GM18505 (cell line): Measurements from ENCODE around the gene ONECUT3.
"Not testable (repeated sequence)": the region's sequence is repeated elsewhere in the genome, so short reads cannot be mapped to it uniquely, and the experiment has no call there.

Experiments used
- ATAC-seq: cut with Tn5 transposase; IDR thresholded peaks from one replicate; pipeline ENCODE4 v1.9.1; 2021; ENCODE audit not compliant: unreplicated experiment
- POLR2A ChIP-seq: IDR thresholded peaks from 4 replicates; pipeline ENCODE4 v1.6.1; 2011; ENCODE audit warnings: borderline replicate concordance; ENCODE audit not compliant: insufficient read depth, insufficient read length; ENCODE audit errors: extremely low read depth

ONECUT3 gene

DNA sequence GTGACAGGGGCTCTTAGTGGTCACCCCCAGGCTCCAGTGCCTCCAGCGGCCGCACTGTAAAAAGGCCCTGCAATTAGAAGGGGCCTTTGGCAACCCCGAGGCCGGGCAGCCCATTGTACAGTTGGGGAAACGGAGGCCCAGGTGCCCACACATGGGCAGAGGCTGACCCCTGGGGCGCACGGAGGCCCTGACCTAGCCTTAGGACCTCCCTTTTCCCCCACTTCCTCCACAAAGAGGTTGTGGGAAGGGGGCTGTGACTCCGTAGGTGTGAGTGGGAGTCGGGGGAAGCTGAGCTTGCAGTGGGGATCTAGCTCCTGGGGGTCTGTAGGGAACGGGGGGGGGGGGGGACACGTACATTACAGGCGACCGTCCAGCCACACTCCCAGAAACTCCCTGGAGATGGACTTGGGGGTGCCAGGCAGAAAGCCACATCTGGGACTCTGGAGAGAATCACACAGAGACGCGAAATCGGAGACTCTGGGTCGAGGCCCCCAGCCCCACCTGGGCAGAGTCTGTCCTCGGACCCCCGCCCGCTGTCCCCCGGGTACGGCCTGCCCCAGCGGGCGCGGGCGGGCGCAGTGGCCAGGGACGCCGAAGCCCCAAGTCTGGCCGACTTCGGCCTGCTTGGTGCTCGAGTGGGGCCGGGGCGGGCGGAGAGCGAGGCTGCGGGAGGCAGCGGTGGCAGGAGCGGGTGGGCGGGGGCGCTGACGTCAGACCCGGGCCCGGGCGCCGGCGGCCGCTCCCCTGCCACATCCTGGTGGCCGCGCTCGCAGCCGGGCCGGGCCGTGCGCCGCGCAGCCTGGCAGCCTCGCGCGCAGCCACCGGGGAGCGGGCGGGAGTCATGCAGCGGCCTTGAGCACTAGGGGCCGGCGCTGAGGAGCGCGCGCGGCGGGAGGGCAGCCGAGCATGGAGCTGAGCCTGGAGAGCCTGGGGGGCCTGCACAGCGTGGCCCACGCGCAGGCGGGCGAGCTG lies at the start of gene ONECUT3:
ONECUT3 (plus strand) TSS at position 750 of the 972 bp plus-strand sequence; CDS start at position 907, 157 bp downstream.
- no peak for TF ChIP-seq POLR2A
- ATAC-seq = no peak

DNA sequence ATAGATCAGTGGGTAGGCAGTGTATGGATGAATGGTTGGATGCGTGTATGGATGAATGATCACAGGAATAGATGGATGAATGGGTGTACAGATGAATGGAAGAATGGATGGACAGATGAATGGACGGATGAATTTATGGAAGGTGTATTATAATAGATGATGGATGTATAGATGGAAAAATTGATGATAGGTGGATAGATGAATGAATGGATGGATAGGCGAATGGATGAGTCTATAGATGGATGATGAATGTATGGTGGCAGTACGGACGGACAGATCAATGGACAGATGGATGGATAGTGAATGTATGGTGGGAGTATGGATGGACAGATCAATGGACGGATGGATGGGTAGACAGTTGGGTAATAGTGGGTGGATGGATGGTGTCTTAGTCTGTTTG lies 49.0 kb upstream of the ONECUT3 start:
- no peak for TF ChIP-seq POLR2A
- no peak for ATAC-seq

DNA sequence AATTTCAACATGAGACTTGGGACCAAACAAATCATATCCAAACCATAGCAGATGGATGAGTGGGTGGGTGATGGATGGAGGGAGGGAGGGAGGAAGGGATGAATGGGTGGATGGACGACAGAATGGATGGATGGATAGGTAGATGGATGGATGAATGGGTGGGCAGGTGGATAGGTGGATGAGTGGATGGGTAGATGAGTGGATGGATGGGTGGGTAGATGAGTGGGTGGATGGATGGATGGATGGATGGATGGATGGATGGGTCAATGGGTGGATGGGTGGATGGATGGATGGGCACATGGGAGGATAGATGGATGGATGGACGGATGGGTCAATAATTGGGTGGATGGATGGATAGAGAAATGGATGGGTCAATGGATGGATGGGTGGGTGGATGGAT lies 47.9 kb upstream of the ONECUT3 start:
- ATAC-seq = no peak
- no peak for TF ChIP-seq POLR2A

DNA sequence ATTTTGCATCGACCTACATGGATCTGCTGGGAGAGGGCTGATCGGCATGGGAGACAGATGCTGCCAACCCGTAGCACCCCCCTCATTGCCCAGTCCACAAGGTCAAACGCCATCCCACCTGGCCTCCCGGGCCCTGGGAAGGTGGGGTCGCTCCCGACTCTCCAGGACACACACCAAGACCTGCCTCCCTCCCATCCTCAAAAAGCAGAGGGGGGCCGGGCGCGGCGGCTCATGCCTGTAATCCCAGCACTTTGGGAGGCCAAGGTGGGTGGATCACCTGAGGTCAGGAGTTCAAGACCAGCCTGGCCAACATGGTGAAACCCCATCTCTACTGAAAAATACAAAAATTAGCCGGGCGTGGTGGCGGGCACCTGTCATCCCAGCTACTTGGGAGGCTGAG lies 46.7 kb upstream of the ONECUT3 start:
- ATAC-seq = not testable (repeated sequence)

DNA sequence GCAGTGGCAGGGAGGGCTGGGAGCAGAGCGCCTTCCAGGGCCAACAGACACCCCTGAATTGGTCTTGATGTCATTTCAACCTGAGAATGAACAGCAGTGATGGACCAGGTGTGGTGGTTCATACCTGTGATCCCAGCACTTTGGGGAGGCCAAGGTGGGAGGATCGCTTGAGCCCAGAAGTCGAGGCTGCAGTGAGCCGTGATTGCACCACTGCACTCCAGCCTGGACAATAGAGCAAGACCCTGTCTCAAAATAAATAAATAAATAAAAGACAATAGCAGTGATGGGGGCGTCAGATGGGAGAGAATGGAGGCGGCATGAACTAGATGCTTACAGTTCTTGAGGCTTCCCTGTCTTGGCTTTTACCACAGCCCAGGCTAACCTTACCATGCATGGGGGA lies 46.1 kb upstream of the ONECUT3 start:
- no peak for TF ChIP-seq POLR2A
- ATAC-seq = no peak

DNA sequence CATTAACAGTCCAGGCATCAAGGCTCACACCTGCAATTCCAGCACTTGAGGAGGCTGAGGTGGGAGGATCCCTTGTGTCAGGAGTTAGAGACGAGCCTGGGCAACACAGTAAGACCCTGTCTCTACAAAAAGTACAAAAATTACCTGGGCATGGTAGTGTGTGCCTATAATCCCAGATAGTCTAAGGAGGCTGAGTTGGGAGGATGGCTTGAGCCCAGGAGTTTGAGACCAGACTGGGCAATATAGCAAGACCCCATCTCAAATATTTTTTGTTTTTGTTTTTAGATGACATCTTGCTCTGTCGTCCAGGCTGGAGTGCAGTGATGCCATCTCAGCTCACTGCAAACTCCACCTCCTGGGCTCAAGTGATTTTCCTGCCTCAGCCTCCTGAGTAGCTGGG lies 40.1 kb upstream of the ONECUT3 start:
- no peak for ATAC-seq
- no peak for TF ChIP-seq POLR2A

DNA sequence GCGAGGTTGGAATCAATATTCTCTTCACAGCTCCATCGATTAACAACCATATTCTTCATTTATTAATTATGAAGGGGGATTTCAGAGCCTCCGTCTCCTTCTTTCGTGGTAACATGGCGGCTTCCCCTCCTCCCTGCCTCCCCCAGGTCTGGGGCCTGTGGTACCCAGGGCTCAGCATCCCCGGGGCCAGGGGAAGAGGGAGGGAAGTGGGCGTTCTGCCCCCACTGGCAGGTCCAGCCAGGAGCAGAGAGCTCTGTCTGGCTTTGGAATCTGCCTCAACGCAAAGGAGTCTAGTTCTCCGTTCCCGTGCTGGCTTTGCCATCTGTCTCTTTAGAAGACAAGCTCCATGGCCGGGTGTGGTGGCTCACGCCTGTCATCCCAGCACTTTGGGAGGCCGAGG lies 37.8 kb upstream of the ONECUT3 start:
- ATAC-seq = no peak
- TF ChIP-seq POLR2A = no peak

DNA sequence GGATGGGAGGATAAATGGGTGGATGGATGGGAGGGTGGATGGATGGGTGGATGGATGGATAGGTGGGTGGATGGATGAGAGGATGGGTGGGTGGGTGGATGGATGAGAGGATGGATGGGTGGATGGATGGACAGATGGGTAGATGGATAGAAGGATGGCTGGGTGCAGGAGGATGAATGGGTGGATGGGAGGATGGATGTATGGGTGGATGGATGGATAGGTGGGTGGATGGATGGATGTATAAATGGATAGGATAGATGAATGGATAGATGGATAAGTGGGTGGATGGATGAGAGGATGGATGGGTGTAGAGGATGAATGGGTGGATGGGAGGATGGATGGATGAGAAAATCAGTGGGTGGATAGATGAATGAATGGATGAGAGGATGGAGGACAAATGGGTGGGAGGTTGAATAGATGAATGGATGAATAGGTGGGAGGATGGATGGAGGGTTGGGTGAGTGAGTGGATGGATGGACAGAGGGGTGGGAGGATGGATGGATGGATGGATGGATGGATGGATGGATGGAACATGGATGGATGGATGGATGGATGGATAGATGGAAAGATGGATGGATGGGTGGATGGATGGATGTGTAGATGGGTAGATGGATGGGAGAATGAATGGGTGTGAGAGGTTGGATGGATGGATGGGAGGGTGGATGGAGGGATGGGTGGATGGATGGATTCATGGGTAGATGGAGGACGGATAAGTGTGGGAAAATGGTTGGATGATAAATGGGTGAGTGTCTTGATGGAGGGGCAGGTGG lies 35.9 kb upstream of the ONECUT3 start:
- no peak for TF ChIP-seq POLR2A
- no peak for ATAC-seq

DNA sequence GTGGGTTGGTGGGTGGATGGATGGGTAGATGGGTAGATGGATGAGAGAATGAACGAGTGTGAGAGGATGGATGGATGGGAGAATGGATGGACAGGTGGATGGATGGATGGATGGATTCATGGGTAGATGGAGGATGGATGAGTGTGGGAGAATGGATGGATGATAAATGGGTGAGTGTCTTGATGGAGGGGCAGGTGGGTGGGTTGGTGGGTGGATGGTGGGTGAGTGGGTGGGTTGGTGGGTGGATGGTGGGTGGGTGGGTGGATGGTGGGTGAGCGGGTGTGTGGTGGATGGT lies 35.4 kb upstream of the ONECUT3 start:
- no peak for TF ChIP-seq POLR2A
- ATAC-seq = no peak

DNA sequence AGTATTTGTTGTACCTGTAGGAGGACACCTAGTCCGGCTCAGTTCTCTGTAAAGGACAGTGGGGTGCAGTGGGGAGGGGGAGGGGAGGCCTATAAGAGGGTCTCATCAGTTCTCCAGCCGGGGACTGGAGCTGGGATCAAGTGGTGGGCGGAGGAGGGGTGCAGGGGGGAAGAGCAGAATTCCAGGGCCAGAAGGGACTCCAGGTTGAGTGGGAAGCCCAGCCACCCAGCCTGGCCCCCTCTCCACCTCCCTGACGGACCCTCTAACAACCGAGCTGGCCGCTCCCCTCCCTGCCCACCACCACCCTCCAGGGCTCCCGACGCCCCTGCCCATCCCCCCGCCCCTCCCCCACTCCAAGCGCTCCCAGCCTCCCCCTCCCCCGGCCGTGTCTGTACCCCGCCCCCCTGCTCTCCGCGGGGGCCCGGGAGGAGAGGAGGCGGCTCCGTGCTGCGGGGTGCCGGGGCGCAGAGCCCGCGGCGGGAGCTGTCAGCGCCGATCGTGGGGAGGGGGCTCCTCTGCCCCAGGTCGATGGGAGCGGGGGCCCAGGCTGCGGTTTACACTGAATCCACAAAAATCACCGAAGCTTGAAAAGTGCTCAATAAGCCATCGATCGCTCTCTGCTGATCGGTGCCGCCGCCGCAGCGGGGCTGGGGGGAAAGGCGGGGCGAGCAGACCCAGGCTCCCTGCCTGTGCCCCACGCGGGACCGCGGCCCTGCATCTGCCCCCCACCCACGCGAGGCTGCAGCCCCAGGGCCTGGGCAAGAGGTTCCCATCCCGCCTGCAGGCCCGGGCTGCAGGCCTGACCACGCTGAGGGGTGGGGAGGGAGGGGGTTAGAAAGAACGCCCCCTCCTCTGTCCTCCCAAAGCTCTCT lies 34.6 kb upstream of the ONECUT3 start:
- TF ChIP-seq POLR2A = no peak
- no peak for ATAC-seq

DNA sequence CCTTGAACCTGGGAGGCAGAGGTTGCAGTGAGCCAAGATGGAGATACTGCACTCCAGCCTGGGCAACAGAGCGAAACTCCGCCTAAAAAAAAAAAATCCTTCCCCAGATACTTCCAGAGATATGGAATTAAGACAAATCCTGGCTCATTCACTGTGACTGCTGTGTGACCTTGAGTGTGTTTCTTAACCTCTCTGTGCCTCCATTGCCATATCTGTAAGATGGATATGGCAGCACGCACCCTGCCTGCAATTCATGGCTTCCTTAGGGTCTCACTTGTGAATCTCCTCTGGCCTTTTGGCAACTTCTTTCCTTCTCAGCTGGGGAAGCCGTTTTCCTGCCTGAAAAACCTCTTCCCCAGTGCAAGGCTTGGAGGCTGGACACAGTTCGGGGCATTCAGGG lies 33.8 kb upstream of the ONECUT3 start:
- no peak for ATAC-seq
- no peak for TF ChIP-seq POLR2A

DNA sequence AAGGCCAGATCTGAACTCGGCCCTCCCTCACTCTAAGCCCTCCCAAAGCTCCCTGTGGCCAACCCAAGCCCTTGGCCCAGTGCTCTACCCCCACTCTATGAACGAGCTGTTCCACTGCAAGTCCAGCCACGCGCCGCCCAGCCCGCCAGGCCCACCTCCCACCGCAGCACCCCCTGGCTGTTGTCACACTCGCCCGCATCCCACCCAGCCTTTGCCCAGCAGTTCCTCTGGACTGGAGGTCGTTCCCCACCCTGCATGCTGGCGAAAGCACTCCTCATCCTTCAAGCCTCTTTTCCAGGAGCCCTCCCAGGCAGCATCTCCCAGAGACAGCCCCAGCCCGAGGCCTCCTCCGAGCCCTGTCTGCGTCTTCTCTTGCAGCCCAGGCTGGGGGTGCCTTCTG lies 33.1 kb upstream of the ONECUT3 start:
- no peak for ATAC-seq
- TF ChIP-seq POLR2A = no peak
